ENCODE measurements around the gene MTPN. TPM values are rescaled to one million over a fixed set of nuclear protein-coding genes. Genes with fewer than 3 reads are reported as not detected.

MTPN gene
- total RNA-seq, 1 experiment from 2014 or later, result 166 TPM

- POLR2A ChIA-PET (ENCODE audit: low non-redundant PET), result no interaction called here
Measured at GRCh38 chr7:135981958-135982646, 4.9 kb upstream of the MTPN start.

GRCh38 chr7:135980665-135981180 lies 3.6 kb upstream of the MTPN start:
- Histone ChIP-seq H3K9me3 (ENCODE audit: low read depth, low read length, poor library complexity, severe bottlenecking) (peaks cover 4% of the 10 kb centered on the region), H3K27me3 (replicated peaks; ENCODE audit: insufficient read depth, low read depth, low read length, poor library complexity) (no peaks in the 10 kb centered on the region), H3K4me3 (ENCODE audit: low read depth, low read length, poor library complexity, severe bottlenecking) (peak overlapping the region; percentile 38), H3K36me3 (ENCODE audit: insufficient read depth, low read length, poor library complexity, severe bottlenecking) (no peaks in the 10 kb centered on the region), H3K27ac (ENCODE audit: low read depth, low read length, poor library complexity, severe bottlenecking) (peak overlapping the region; percentile 60), H3K4me1 (ENCODE audit: insufficient read depth, low read length, poor library complexity, severe bottlenecking) (peaks cover 22% of the 10 kb centered on the region)
- no TSS peak for BruUV-seq (replicated peaks)
- ChIA-PET CTCF (no interaction called here), POLR2A (ENCODE audit: low non-redundant PET) (no interaction called here)
- no peak for TF ChIP-seq EZH2 (IDR thresholded peaks at IDR 0.05; ENCODE audit: borderline replicate concordance, low read depth, low read length, poor library complexity, severe bottlenecking)
- no peak for TF ChIP-seq CTCF (conservative IDR thresholded peaks at IDR 0.05; ENCODE audit: low read depth, low read length)
- peak; percentile 93 for DNase-seq (ENCODE audit: low spot score)
- intact Hi-C loops (cut with micrococcal nuclease; ENCODE audit: unreplicated experiment), result no loop called here

More at GRCh38 chr7:135981958-135982646, 4.9 kb upstream of the MTPN start:
- no peak for TF ChIP-seq EZH2 (IDR thresholded peaks at IDR 0.05; ENCODE audit: borderline replicate concordance, low read depth, low read length, poor library complexity, severe bottlenecking)
- no peak for TF ChIP-seq CTCF (conservative IDR thresholded peaks at IDR 0.05; ENCODE audit: low read depth, low read length)
- Histone ChIP-seq H3K27ac (ENCODE audit: low read depth, low read length, poor library complexity, severe bottlenecking) (peak overlapping the region; percentile 60), H3K4me3 (ENCODE audit: low read depth, low read length, poor library complexity, severe bottlenecking) (peak overlapping the region; percentile 38), H3K4me1 (ENCODE audit: insufficient read depth, low read length, poor library complexity, severe bottlenecking) (peaks cover 17% of the 10 kb centered on the region), H3K9me3 (ENCODE audit: low read depth, low read length, poor library complexity, severe bottlenecking) (peaks cover 10% of the 10 kb centered on the region), H3K27me3 (replicated peaks; ENCODE audit: insufficient read depth, low read depth, low read length, poor library complexity) (no peaks in the 10 kb centered on the region), H3K36me3 (ENCODE audit: insufficient read depth, low read length, poor library complexity, severe bottlenecking) (no peaks in the 10 kb centered on the region)
- intact Hi-C loops (cut with micrococcal nuclease; ENCODE audit: unreplicated experiment), result no loop called here
- CTCF ChIA-PET, result interaction anchor here (0.5 kb wide), 1 partner anchor 9 kb away, joined by 5 read pairs; no protein-coding TSS in a partner anchor
- no TSS peak for BruUV-seq (replicated peaks)
- DNase-seq (ENCODE audit: low spot score), result no peak

GRCh38 chr7:135980012-135980551 lies 2.9 kb upstream of the MTPN start:
- H3K27ac ChIP-seq (ENCODE audit: low read depth, low read length, poor library complexity, severe bottlenecking), result peak overlapping the region; percentile 60
- peak; percentile 46 for DNase-seq (ENCODE audit: low spot score)
- ChIA-PET CTCF (no interaction called here), POLR2A (ENCODE audit: low non-redundant PET) (no interaction called here)
- intact Hi-C loops (cut with micrococcal nuclease; ENCODE audit: unreplicated experiment), result no loop called here
- H3K27me3 ChIP-seq (replicated peaks; ENCODE audit: insufficient read depth, low read depth, low read length, poor library complexity), result no peaks in the 10 kb centered on the region
- BruUV-seq (replicated peaks), result no TSS peak
- peaks cover 28% of the 10 kb centered on the region for H3K4me1 ChIP-seq (ENCODE audit: insufficient read depth, low read length, poor library complexity, severe bottlenecking)
- H3K36me3 ChIP-seq (ENCODE audit: insufficient read depth, low read length, poor library complexity, severe bottlenecking), result no peaks in the 10 kb centered on the region
- no peaks in the 10 kb centered on the region for H3K9me3 ChIP-seq (ENCODE audit: low read depth, low read length, poor library complexity, severe bottlenecking)
- H3K4me3 ChIP-seq (ENCODE audit: low read depth, low read length, poor library complexity, severe bottlenecking), result peak overlapping the region; percentile 38
- TF ChIP-seq EZH2 (IDR thresholded peaks at IDR 0.05; ENCODE audit: borderline replicate concordance, low read depth, low read length, poor library complexity, severe bottlenecking), result no peak
- no peak for TF ChIP-seq CTCF (conservative IDR thresholded peaks at IDR 0.05; ENCODE audit: low read depth, low read length)

All from A673 (cell line).